ENCODE data around the gene JAZF1. TPM values are rescaled to one million over a fixed set of nuclear protein-coding genes. Genes with fewer than 3 reads are reported as not detected.

Gene JAZF1
- total RNA-seq, 1 experiment from 2014 or later = 3.4 TPM

DNA sequence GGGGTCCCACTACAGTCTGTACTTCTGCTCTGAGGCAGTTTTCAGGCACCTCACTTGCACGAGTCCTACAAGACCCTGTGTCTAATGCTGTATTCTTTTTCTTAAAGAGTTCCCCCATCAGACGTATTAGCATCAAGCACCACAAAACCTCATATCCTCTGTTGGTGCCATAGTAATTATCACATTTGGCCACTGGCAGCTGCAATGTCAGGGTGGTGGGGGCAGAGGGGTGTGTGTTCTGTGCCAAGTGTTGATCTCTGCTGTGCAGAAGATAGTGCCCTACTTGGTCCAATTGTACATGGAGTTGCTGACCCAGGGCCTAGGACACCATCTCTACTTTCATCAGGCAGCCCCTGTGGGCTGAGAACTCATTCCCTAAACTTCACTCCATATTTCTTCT is 20.0 kb upstream of the JAZF1 start:
- Histone ChIP-seq H3K4me2 (ENCODE audit: low read length) (no peak overlapping the region), H3K79me2 (ENCODE audit: insufficient read depth, low read length) (no peaks in the 10 kb centered on the region), H3K9me3 (ENCODE audit: control insufficient read depth in 1 of 2, insufficient read depth in 1 of 2, low read depth in 1 of 2, low read length in 2 of 2) (no peaks in the 10 kb centered on the region), H4K20me1 (ENCODE audit: insufficient read depth) (no peaks in the 10 kb centered on the region), H2AFZ (ENCODE audit: low read depth, low read length, poor library complexity, severe bottlenecking) (no peak overlapping the region), H3K27me3 (ENCODE audit: insufficient read depth, low read length) (no peaks in the 10 kb centered on the region), H3K4me3 (replicated peaks in 1 of 2; ENCODE audit: low read depth in 1 of 2, low read length in 2 of 2) (no peak overlapping the region), H3K36me3 (ENCODE audit: control insufficient read depth in 1 of 2, insufficient read depth in 2 of 2, low read length in 2 of 2) (no peaks in the 10 kb centered on the region), H3K9me2 (ENCODE audit: insufficient read depth) (no peaks in the 10 kb centered on the region), H3K4me1 (ENCODE audit: control insufficient read depth in 1 of 2, insufficient read depth in 2 of 2, low read length in 2 of 2) (no peaks in the 10 kb centered on the region), H3K27ac (ENCODE audit: low read depth, low read length) (no peak overlapping the region), H3K9ac (ENCODE audit: low read length) (no peak overlapping the region)
- no peak for ATAC-seq
- RAD21 ChIA-PET (ENCODE audit: low non-redundant PET in 1 of 2, low total read pairs in 2 of 2, uncharacterized antibody in 2 of 2, unreplicated experiment in 2 of 2) = no interaction called here
- TF ChIP-seq, protein P1, sequence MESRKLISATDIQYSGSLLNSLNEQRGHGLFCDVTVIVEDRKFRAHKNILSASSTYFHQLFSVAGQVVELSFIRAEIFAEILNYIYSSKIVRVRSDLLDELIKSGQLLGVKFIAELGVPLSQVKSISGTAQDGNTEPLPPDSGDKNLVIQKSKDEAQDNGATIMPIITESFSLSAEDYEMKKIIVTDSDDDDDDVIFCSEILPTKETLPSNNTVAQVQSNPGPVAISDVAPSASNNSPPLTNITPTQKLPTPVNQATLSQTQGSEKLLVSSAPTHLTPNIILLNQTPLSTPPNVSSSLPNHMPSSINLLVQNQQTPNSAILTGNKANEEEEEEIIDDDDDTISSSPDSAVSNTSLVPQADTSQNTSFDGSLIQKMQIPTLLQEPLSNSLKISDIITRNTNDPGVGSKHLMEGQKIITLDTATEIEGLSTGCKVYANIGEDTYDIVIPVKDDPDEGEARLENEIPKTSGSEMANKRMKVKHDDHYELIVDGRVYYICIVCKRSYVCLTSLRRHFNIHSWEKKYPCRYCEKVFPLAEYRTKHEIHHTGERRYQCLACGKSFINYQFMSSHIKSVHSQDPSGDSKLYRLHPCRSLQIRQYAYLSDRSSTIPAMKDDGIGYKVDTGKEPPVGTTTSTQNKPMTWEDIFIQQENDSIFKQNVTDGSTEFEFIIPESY (IDR thresholded peaks at IDR 0.05; ENCODE audit: extremely low read depth, insufficient replicate concordance, low read length) = no peak
- TF ChIP-seq SIN3A (IDR thresholded peaks at IDR 0.05; ENCODE audit: low read depth) = no peak
- no peak for TF ChIP-seq SRF (IDR thresholded peaks at IDR 0.05; ENCODE audit: low read depth)
- BruUV-seq (replicated peaks) = no TSS peak
- CTCF ChIA-PET = no interaction called here
- DNase-seq (ENCODE audit: low read depth, low spot score) = no peak
- intact Hi-C loops (cut with micrococcal nuclease) = no loop called here
- POLR2A ChIA-PET = no interaction called here

DNA sequence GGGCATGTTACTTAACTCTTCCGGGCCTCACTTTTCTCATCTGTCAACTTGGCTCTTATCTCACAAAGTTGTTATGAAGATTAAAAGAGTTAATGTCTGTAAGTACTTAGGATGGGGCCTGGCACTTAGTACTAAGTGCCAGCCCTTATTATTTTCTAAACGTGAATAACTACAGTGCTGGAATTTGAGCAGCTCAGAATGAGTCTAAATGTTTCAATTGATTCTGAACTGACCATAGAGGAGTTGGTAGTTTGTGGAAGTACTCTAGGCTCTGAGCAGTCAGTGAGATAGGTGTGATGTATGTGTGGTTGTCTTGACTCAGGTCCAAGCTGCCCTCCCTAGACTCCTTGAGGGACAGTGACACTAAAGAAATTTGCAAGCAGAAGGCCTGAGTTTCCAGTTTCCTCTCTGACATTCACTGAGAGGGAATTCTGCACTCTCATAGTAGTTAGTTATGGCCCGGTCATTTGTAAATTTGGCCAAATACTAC is 18.5 kb upstream of the JAZF1 start:
- no TSS peak for BruUV-seq (replicated peaks)
- TF ChIP-seq POLR2AphosphoS5 (IDR thresholded peaks at IDR 0.05; ENCODE audit: low read depth, low read length) (no peak), CTCF (IDR thresholded peaks at IDR 0.05 in 2 of 3, conservative IDR thresholded peaks at IDR 0.05 in 1 of 3; ENCODE audit: borderline replicate concordance in 1 of 3, insufficient read depth in 1 of 3, low read depth in 2 of 3, low read length in 2 of 3) (no peak), SP1 (IDR thresholded peaks at IDR 0.05; ENCODE audit: low read depth) (no peak), ZFX (IDR thresholded peaks at IDR 0.05) (no peak), ZNF274 (IDR thresholded peaks at IDR 0.05; ENCODE audit: low read depth, low read length) (no peak), EZH2 (IDR thresholded peaks at IDR 0.05) (no peak), POLR2A (IDR thresholded peaks at IDR 0.05; ENCODE audit: borderline replicate concordance, extremely low read depth, insufficient read depth, insufficient read length) (no peak), EZH2phosphoT487 (IDR thresholded peaks at IDR 0.05; ENCODE audit: borderline replicate concordance) (no peak), ELF1 (IDR thresholded peaks at IDR 0.05; ENCODE audit: borderline replicate concordance, low read depth) (no peak), ATF3 (IDR thresholded peaks at IDR 0.05) (no peak)
- intact Hi-C loops (cut with micrococcal nuclease) = no loop called here
- no peaks in the 10 kb centered on the region for H4K20me1 ChIP-seq (ENCODE audit: insufficient read depth)
- no peaks in the 10 kb centered on the region for H3K36me3 ChIP-seq (ENCODE audit: control insufficient read depth in 1 of 2, insufficient read depth in 2 of 2, low read length in 2 of 2)
- no peaks in the 10 kb centered on the region for H3K4me1 ChIP-seq (ENCODE audit: control insufficient read depth in 1 of 2, insufficient read depth in 2 of 2, low read length in 2 of 2)
- DNase-seq (ENCODE audit: low read depth, low spot score) = no peak
- H3K27me3 ChIP-seq (ENCODE audit: insufficient read depth, low read length) = no peaks in the 10 kb centered on the region
- H3K4me2 ChIP-seq (ENCODE audit: low read length) = no peak overlapping the region
- no peak overlapping the region for H3K4me3 ChIP-seq (replicated peaks in 1 of 2; ENCODE audit: low read depth in 1 of 2, low read length in 2 of 2)
- RAD21 ChIA-PET (ENCODE audit: low non-redundant PET in 1 of 2, low total read pairs in 2 of 2, uncharacterized antibody in 2 of 2, unreplicated experiment in 2 of 2) = no interaction called here
- H3K9me3 ChIP-seq (ENCODE audit: control insufficient read depth in 1 of 2, insufficient read depth in 1 of 2, low read depth in 1 of 2, low read length in 2 of 2) = no peaks in the 10 kb centered on the region
- H3K9ac ChIP-seq (ENCODE audit: low read length) = no peak overlapping the region
- no peak overlapping the region for H3K27ac ChIP-seq (ENCODE audit: low read depth, low read length)
- CTCF ChIA-PET = no interaction called here
- ATAC-seq = no peak
- no peaks in the 10 kb centered on the region for H3K79me2 ChIP-seq (ENCODE audit: insufficient read depth, low read length)
- POLR2A ChIA-PET = no interaction called here
- H2AFZ ChIP-seq (ENCODE audit: low read depth, low read length, poor library complexity, severe bottlenecking) = no peak overlapping the region
- H3K9me2 ChIP-seq (ENCODE audit: insufficient read depth) = no peaks in the 10 kb centered on the region
